HUES64 (cell line): ENCODE measurements around the gene ARHGAP15.

Experiments
- H3K27ac ChIP-seq: 2 replicates; pipeline ENCODE4 v1.7.0; 2013; ENCODE audit warnings: low read depth, low read length, inconsistent platforms
- H3K27me3 ChIP-seq: 2 replicates; pipeline ENCODE4 v1.6.1; 2013; ENCODE audit warnings: mild to moderate bottlenecking, low read length; ENCODE audit not compliant: insufficient read depth
- H3K36me3 ChIP-seq: 2 replicates; pipeline ENCODE4 v1.6.1; 2013; ENCODE audit warnings: mild to moderate bottlenecking, low read length; ENCODE audit not compliant: insufficient read depth
- H3K4me1 ChIP-seq: 2 replicates; pipeline ENCODE4 v1.6.1; 2013; ENCODE audit warnings: mild to moderate bottlenecking, low read length, moderate library complexity; ENCODE audit not compliant: insufficient read depth
- H3K4me3 ChIP-seq: 2 replicates; pipeline ENCODE4 v1.5.1; 2013; ENCODE audit warnings: mild to moderate bottlenecking, low read length, moderate library complexity
- H3K9ac ChIP-seq: 2 replicates; pipeline ENCODE4 v1.6.1; 2013; ENCODE audit warnings: mild to moderate bottlenecking, low read depth, low read length
- H3K9me3 ChIP-seq: 2 replicates; pipeline ENCODE4 v1.6.1; 2013; ENCODE audit warnings: low read depth, low read length; ENCODE audit not compliant: insufficient read depth
- WGBS: fragments of 150-250, 120-280 bp; methylation state at CpG from one replicate; pipeline ENCODE4 v1.1.7; 2013; ENCODE audit warnings: missing lambda C conversion rate; 5-methylcytosine and 5-hydroxymethylcytosine counted together

ARHGAP15 gene

GRCh38 chr2:143415571-143415970 is 286.4 kb downstream of the ARHGAP15 start:
- Histone ChIP-seq H3K27ac (no peak overlapping the region), H3K9ac (no peak overlapping the region), H3K27me3 (no peaks in the 10 kb centered on the region), H3K36me3 (no peaks in the 10 kb centered on the region), H3K4me1 (no peaks in the 10 kb centered on the region), H3K9me3 (no peaks in the 10 kb centered on the region), H3K4me3 (no peak overlapping the region)
- 93% methylated on average over 3 of the region's 4 CpGs for WGBS

GRCh38 chr2:143417428-143417827 is 288.2 kb downstream of the ARHGAP15 start:
- no peaks in the 10 kb centered on the region for H3K9me3 ChIP-seq
- H3K27me3 ChIP-seq = no peaks in the 10 kb centered on the region
- no peak overlapping the region for H3K9ac ChIP-seq
- WGBS = 94% methylated on average over 2 of the region's 2 CpGs
- no peaks in the 10 kb centered on the region for H3K36me3 ChIP-seq
- no peak overlapping the region for H3K4me3 ChIP-seq
- H3K27ac ChIP-seq = no peak overlapping the region
- no peaks in the 10 kb centered on the region for H3K4me1 ChIP-seq

- no peak overlapping the region for H3K27ac ChIP-seq
- no peak overlapping the region for H3K4me3 ChIP-seq
- no peaks in the 10 kb centered on the region for H3K27me3 ChIP-seq
- 61% methylated on average over 3 of the region's 3 CpGs for whole genome bisulfite sequencing
- H3K36me3 ChIP-seq = no peaks in the 10 kb centered on the region
- H3K9ac ChIP-seq = no peak overlapping the region
- no peaks in the 10 kb centered on the region for H3K9me3 ChIP-seq
- H3K4me1 ChIP-seq = no peaks in the 10 kb centered on the region
These were observed 291.1 kb downstream of the ARHGAP15 start for GRCh38 chr2:143420313-143420712.

DNA sequence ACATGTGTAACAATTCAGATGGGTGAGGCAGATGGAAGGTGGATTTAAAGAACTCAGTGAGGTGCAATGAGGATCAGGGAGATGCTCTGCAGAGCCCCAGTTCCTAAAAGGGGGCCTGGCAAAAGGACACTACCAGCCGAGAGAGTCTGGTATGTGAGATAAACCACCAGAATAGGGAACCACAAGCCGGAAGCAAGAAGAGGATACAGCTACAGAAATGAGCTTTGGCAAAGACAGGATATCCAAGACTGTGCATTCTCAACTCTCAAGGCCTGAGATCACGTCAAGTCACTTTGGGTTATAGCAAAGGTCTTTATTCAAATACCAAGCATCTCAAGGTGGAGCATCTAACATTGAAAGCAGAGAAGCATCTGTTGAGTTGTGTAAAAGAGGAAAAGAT is 293.5 kb downstream of the ARHGAP15 start:
- H3K9me3 ChIP-seq = no peaks in the 10 kb centered on the region
- no peak overlapping the region for H3K27ac ChIP-seq
- H3K4me1 ChIP-seq = no peaks in the 10 kb centered on the region
- H3K9ac ChIP-seq = no peak overlapping the region
- 92% methylated on average over 3 of the region's 3 CpGs for WGBS
- no peaks in the 10 kb centered on the region for H3K36me3 ChIP-seq
- H3K4me3 ChIP-seq = no peak overlapping the region
- H3K27me3 ChIP-seq = no peaks in the 10 kb centered on the region

GRCh38 chr2:143425896-143426295 is 296.7 kb downstream of the ARHGAP15 start:
- no peaks in the 10 kb centered on the region for H3K36me3 ChIP-seq
- no peaks in the 10 kb centered on the region for H3K9me3 ChIP-seq
- WGBS = 97% methylated on average over 1 of the region's 1 CpG
- no peak overlapping the region for H3K4me3 ChIP-seq
- H3K4me1 ChIP-seq = no peaks in the 10 kb centered on the region
- H3K9ac ChIP-seq = no peak overlapping the region
- H3K27me3 ChIP-seq = no peaks in the 10 kb centered on the region
- H3K27ac ChIP-seq = no peak overlapping the region

DNA sequence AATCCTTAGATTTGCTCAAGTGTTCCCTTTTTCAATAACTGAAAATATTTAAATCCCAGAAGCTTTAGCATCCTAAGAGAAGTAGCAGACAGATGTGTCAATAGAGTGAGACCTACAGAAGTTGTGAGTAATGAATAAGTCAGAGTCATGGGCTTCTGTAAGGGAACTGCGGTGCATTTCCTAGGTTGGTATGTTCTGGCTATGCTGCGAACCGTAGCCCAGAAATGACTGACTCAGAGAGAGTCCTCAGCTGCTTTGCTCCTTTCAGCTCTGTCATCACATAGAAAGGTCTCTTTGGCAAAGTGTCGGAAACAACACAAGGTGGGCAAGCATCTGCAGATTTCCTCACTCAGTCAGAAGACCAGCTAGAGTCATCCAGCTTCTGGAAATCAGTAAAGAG is 297.1 kb downstream of the ARHGAP15 start:
- Histone ChIP-seq H3K27me3 (no peaks in the 10 kb centered on the region), H3K36me3 (no peaks in the 10 kb centered on the region), H3K9ac (no peak overlapping the region), H3K9me3 (no peaks in the 10 kb centered on the region), H3K27ac (no peak overlapping the region), H3K4me3 (no peak overlapping the region), H3K4me1 (no peaks in the 10 kb centered on the region)
- 95% methylated on average over 4 of the region's 4 CpGs for WGBS

GRCh38 chr2:143428700-143429099 is 299.5 kb downstream of the ARHGAP15 start:
- Histone ChIP-seq H3K27ac (no peak overlapping the region), H3K36me3 (no peaks in the 10 kb centered on the region), H3K9me3 (no peaks in the 10 kb centered on the region), H3K27me3 (no peaks in the 10 kb centered on the region), H3K4me1 (no peaks in the 10 kb centered on the region), H3K9ac (no peak overlapping the region), H3K4me3 (no peak overlapping the region)
- 91% methylated on average over 1 of the region's 1 CpG for WGBS

DNA sequence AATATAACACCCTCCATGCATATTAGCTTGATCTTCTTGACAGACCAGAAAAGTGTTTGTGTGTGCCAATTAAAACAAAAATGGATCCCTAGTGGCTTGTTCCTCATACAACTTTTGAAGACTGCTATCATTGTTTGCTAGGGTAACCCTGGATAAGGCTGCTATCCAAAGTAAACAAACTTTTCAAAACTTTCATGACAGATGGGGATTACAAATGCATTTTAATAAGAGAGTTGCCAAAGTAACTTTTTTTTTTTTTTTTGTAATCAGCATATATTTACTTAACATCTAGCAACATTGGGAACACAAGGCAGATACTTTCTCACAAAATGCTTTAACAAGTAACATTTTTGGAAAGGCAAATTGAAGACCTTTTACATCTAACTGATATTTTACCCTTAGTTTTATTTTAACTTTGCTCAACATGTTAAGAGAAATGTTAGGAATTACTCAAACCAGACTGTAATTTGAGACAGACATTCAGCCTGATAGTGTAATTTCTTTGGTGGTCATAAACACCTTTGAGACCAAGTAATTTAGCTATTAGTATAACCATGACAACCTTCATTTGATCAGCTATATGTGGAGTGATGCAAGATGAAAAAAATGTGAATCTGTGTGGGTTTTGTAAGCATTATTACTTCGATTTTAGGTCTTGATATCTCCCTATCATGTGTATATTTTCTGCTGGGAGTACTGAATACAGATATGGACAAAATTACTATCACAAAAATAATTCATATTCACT is 300.9 kb downstream of the ARHGAP15 start:
- Histone ChIP-seq H3K9ac (no peak overlapping the region), H3K4me3 (no peak overlapping the region), H3K27me3 (no peaks in the 10 kb centered on the region), H3K4me1 (no peaks in the 10 kb centered on the region), H3K36me3 (no peaks in the 10 kb centered on the region), H3K27ac (no peak overlapping the region), H3K9me3 (no peaks in the 10 kb centered on the region)
- no CpG with 5 or more reads among the region's 1 CpG for WGBS

- Histone ChIP-seq H3K27ac (no peak overlapping the region), H3K9ac (no peak overlapping the region), H3K4me1 (no peaks in the 10 kb centered on the region), H3K27me3 (no peaks in the 10 kb centered on the region), H3K36me3 (no peaks in the 10 kb centered on the region), H3K9me3 (no peaks in the 10 kb centered on the region), H3K4me3 (no peak overlapping the region)
- 86% methylated on average over 2 of the region's 2 CpGs for WGBS
These were observed 302.1 kb downstream of the ARHGAP15 start for GRCh38 chr2:143431316-143431715.

DNA sequence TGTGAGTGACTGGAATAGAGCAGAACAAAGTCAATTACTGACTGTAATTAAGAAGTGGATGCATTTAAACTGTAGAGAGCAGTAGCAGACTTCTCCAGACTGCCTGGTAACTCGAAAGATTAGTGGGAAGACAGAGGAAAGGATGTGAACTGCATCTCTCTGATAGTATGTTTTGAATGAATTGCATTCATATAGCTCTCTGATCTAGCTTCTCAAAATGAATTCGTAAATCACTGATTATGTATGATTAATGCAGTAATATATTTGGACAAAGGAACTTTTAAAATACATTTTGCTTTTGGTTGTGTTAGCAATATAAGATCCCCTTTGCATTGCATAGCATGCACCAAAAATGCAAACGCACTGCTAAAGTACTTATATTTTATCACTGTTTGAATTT is 304.0 kb downstream of the ARHGAP15 start:
- Histone ChIP-seq H3K9me3 (no peaks in the 10 kb centered on the region), H3K27me3 (no peaks in the 10 kb centered on the region), H3K4me1 (no peaks in the 10 kb centered on the region), H3K27ac (no peak overlapping the region), H3K9ac (no peak overlapping the region), H3K36me3 (no peaks in the 10 kb centered on the region), H3K4me3 (no peak overlapping the region)
- WGBS = 77% methylated on average over 3 of the region's 3 CpGs

DNA sequence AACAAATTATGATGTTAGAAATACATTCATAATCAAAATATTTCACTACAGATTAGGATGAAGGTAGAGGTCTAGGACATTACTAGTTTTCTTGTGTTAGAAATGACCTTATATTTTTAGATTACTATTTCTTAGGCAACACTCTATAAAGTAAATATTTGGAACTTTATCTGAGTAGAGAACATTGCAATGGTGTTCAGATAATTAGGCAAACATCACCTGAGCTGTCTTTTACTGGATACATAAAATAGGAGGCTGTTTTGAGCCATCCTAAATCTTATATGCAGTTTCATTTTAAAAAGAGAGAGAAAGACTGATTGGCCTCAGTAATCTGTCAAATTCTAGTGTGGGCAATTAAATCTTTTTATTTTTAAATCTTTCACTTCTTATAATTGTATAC is 304.6 kb downstream of the ARHGAP15 start:
- Histone ChIP-seq H3K27me3 (no peaks in the 10 kb centered on the region), H3K27ac (no peak overlapping the region), H3K9ac (no peak overlapping the region), H3K4me1 (no peaks in the 10 kb centered on the region), H3K36me3 (no peaks in the 10 kb centered on the region), H3K4me3 (no peak overlapping the region), H3K9me3 (no peaks in the 10 kb centered on the region)

- Histone ChIP-seq H3K9me3 (no peaks in the 10 kb centered on the region), H3K36me3 (no peaks in the 10 kb centered on the region), H3K4me1 (no peaks in the 10 kb centered on the region), H3K4me3 (no peak overlapping the region), H3K9ac (no peak overlapping the region), H3K27ac (no peak overlapping the region), H3K27me3 (no peaks in the 10 kb centered on the region)
- 95% methylated on average over 3 of the region's 3 CpGs for WGBS
These were observed 305.2 kb downstream of the ARHGAP15 start for GRCh38 chr2:143434445-143434844.
